ENCODE data around the gene TADA3.

TADA3 gene

GRCh38 chr3:9784965-9785364 is 7.3 kb downstream of the TADA3 start:
- Histone ChIP-seq H3K79me2 (ENCODE audit: low read length) (no peaks in the 10 kb centered on the region), H3K27me3 (replicated peaks; ENCODE audit: insufficient read depth, low read length) (no peaks in the 10 kb centered on the region), H3K9me2 (replicated peaks; ENCODE audit: insufficient read depth, low read length) (no peaks in the 10 kb centered on the region), H3K4me2 (ENCODE audit: low read depth, low read length) (no peak overlapping the region), H3K9me3 (replicated peaks; ENCODE audit: insufficient read depth, low read length) (no peaks in the 10 kb centered on the region), H3K36me3 (replicated peaks; ENCODE audit: insufficient read depth, low read length) (0 out of 2 replicates have a peak, but pooled peaks cover 2% of the 10 kb centered on the region), H3K27ac (ENCODE audit: low read length) (no peak overlapping the region), H2AFZ (ENCODE audit: low read length) (no peak overlapping the region), H3F3A (ENCODE audit: insufficient read depth, low read length) (no peaks in the 10 kb centered on the region), H3K4me1 (ENCODE audit: low read length) (no peaks in the 10 kb centered on the region), H3K9ac (ENCODE audit: low read length) (no peak overlapping the region), H3K4me3 (ENCODE audit: low read length) (no peak overlapping the region), H4K20me1 (ENCODE audit: insufficient read depth, low read length) (no peaks in the 10 kb centered on the region)
- TF ChIP-seq CTCF (IDR thresholded peaks at IDR 0.05; ENCODE audit: low read length) (no peak), EZH2 (optimal IDR thresholded peaks at IDR 0.05; ENCODE audit: low read depth, low read length) (no peak), EZH2phosphoT487 (IDR thresholded peaks at IDR 0.05; ENCODE audit: low read length) (no peak)
- no peak for DNase-seq

GRCh38 chr3:9783954-9784353 is 8.3 kb downstream of the TADA3 start:
- no peak for TF ChIP-seq EZH2phosphoT487 (IDR thresholded peaks at IDR 0.05; ENCODE audit: low read length)
- Histone ChIP-seq H3K27me3 (replicated peaks; ENCODE audit: insufficient read depth, low read length) (no peaks in the 10 kb centered on the region), H3F3A (ENCODE audit: insufficient read depth, low read length) (no peaks in the 10 kb centered on the region), H3K36me3 (replicated peaks; ENCODE audit: insufficient read depth, low read length) (0 out of 2 replicates have a peak, but pooled peaks cover 2% of the 10 kb centered on the region), H3K4me1 (ENCODE audit: low read length) (no peaks in the 10 kb centered on the region), H3K27ac (ENCODE audit: low read length) (no peak overlapping the region), H3K9me2 (replicated peaks; ENCODE audit: insufficient read depth, low read length) (no peaks in the 10 kb centered on the region), H3K79me2 (ENCODE audit: low read length) (no peaks in the 10 kb centered on the region), H3K4me2 (ENCODE audit: low read depth, low read length) (no peak overlapping the region), H3K4me3 (ENCODE audit: low read length) (no peak overlapping the region), H3K9me3 (replicated peaks; ENCODE audit: insufficient read depth, low read length) (no peaks in the 10 kb centered on the region), H2AFZ (ENCODE audit: low read length) (no peak overlapping the region), H3K9ac (ENCODE audit: low read length) (no peak overlapping the region), H4K20me1 (ENCODE audit: insufficient read depth, low read length) (no peaks in the 10 kb centered on the region)
- DNase-seq, result no peak

GRCh38 chr3:9782770-9783169 is 9.5 kb downstream of the TADA3 start:
- no peaks in the 10 kb centered on the region for H3K9me3 ChIP-seq (replicated peaks; ENCODE audit: insufficient read depth, low read length)
- no peak overlapping the region for H3K9ac ChIP-seq (ENCODE audit: low read length)
- H3K36me3 ChIP-seq (replicated peaks; ENCODE audit: insufficient read depth, low read length), result 0 out of 2 replicates have a peak, but pooled peaks cover 2% of the 10 kb centered on the region
- no peaks in the 10 kb centered on the region for H3K27me3 ChIP-seq (replicated peaks; ENCODE audit: insufficient read depth, low read length)
- no peak overlapping the region for H3K4me2 ChIP-seq (ENCODE audit: low read depth, low read length)
- no peaks in the 10 kb centered on the region for H3K79me2 ChIP-seq (ENCODE audit: low read length)
- no peak for DNase-seq
- H3K9me2 ChIP-seq (replicated peaks; ENCODE audit: insufficient read depth, low read length), result no peaks in the 10 kb centered on the region
- no peak overlapping the region for H2AFZ ChIP-seq (ENCODE audit: low read length)
- no peak overlapping the region for H3K4me3 ChIP-seq (ENCODE audit: low read length)
- no peaks in the 10 kb centered on the region for H3K4me1 ChIP-seq (ENCODE audit: low read length)
- no peaks in the 10 kb centered on the region for H4K20me1 ChIP-seq (ENCODE audit: insufficient read depth, low read length)
- no peaks in the 10 kb centered on the region for H3F3A ChIP-seq (ENCODE audit: insufficient read depth, low read length)
- no peak overlapping the region for H3K27ac ChIP-seq (ENCODE audit: low read length)
- no peak for TF ChIP-seq EZH2 (optimal IDR thresholded peaks at IDR 0.05; ENCODE audit: low read depth, low read length)
- no peak for TF ChIP-seq EZH2phosphoT487 (IDR thresholded peaks at IDR 0.05; ENCODE audit: low read length)
- peak; percentile 30 for TF ChIP-seq CTCF (IDR thresholded peaks at IDR 0.05; ENCODE audit: low read length)

- TF ChIP-seq CTCF (IDR thresholded peaks at IDR 0.05; ENCODE audit: low read length) (no peak), EZH2 (optimal IDR thresholded peaks at IDR 0.05; ENCODE audit: low read depth, low read length) (no peak), EZH2phosphoT487 (IDR thresholded peaks at IDR 0.05; ENCODE audit: low read length) (no peak)
- no peak overlapping the region for H3K4me3 ChIP-seq (ENCODE audit: low read length)
- no peaks in the 10 kb centered on the region for H4K20me1 ChIP-seq (ENCODE audit: insufficient read depth, low read length)
- H3K4me2 ChIP-seq (ENCODE audit: low read depth, low read length), result no peak overlapping the region
- no peaks in the 10 kb centered on the region for H3F3A ChIP-seq (ENCODE audit: insufficient read depth, low read length)
- no peaks in the 10 kb centered on the region for H3K27me3 ChIP-seq (replicated peaks; ENCODE audit: insufficient read depth, low read length)
- H3K27ac ChIP-seq (ENCODE audit: low read length), result no peak overlapping the region
- no peak overlapping the region for H3K9ac ChIP-seq (ENCODE audit: low read length)
- no peaks in the 10 kb centered on the region for H3K79me2 ChIP-seq (ENCODE audit: low read length)
- no peaks in the 10 kb centered on the region for H3K4me1 ChIP-seq (ENCODE audit: low read length)
- H3K9me2 ChIP-seq (replicated peaks; ENCODE audit: insufficient read depth, low read length), result no peaks in the 10 kb centered on the region
- H2AFZ ChIP-seq (ENCODE audit: low read length), result no peak overlapping the region
- H3K9me3 ChIP-seq (replicated peaks; ENCODE audit: insufficient read depth, low read length), result no peaks in the 10 kb centered on the region
- 0 out of 2 replicates have a peak, but pooled peaks cover 2% of the 10 kb centered on the region for H3K36me3 ChIP-seq (replicated peaks; ENCODE audit: insufficient read depth, low read length)
- DNase-seq, result no peak
Observed at GRCh38 chr3:9781978-9782603, 10.2 kb downstream of the TADA3 start.

Data from MM.1S (cell line).